Upper lobe of left lung (tissue), 4 donors: Measurements from ENCODE around the gene MXI1.

Experiments
- CTCF ChIP-seq, 6 experiments: fragments of 450-650 bp in 4 of 6; fragments of 200-600 bp in 2 of 6; sonication (generic) in 2 of 6; IDR thresholded peaks; one replicate each; pipeline ENCODE4 v1.5.1; 2016 to 2019; ENCODE audit warnings: antibody characterized with exemption in 6 of 6
- EP300 ChIP-seq, 4 donors: sonication (generic); formaldehyde crosslinking; IDR thresholded peaks; one replicate each; pipeline ENCODE4 v1.5.1; 2017; ENCODE audit warnings: antibody characterized with exemption in 4 of 4, control low read depth in 2 of 4
- POLR2A ChIP-seq, 4 donors: fragments of 450-650 bp; IDR thresholded peaks; one replicate each; pipeline ENCODE4 v1.5.1; 2016 to 2017; ENCODE audit warnings: antibody characterized with exemption in 4 of 4, mild to moderate bottlenecking in 2 of 4

DNA sequence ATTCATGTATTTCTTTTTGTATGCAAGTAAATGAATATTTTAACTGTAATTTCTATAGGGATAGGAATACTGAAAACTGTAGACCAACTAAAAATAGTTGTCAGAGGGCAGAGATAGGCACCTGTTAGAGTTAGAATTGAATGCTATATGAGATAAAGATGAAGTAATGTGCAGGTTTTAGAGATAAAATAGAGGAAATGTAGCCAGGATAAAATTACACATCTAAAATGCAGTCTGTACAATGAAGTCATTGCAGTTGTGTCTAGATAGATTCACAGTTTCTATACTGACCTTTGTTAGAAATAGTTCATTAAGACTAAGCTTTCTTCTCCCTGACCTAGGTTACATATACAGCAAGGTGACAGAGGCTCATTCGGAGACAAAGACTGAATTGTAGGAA is 51.1 kb downstream of the MXI1 start:
- TF ChIP-seq CTCF (IDR thresholded peaks at IDR 0.05), result no peak
- TF ChIP-seq POLR2A (IDR thresholded peaks at IDR 0.05), result no peak
- TF ChIP-seq EP300 (IDR thresholded peaks at IDR 0.05), result no peak
